ENCODE data around the gene PSORS1C1.
"Not testable (repeated sequence)": the region's sequence is repeated elsewhere in the genome, so short reads cannot be mapped to it uniquely, and the experiment has no call there.

The PSORS1C1 gene

GRCh38 chr6:31161216-31162126, 46.9 kb downstream of the PSORS1C1 start:
- no peak for DNase-seq

- DNase-seq = no peak
These were observed 48.0 kb downstream of the PSORS1C1 start for GRCh38 chr6:31162463-31163165.

- DNase-seq = no peak
These were observed 49.3 kb downstream of the PSORS1C1 start for GRCh38 chr6:31163922-31164321.

- not testable (repeated sequence) for DNase-seq
These were observed 50.0 kb downstream of the PSORS1C1 start for GRCh38 chr6:31164475-31165063.

GRCh38 chr6:31165064-31165832, 50.6 kb downstream of the PSORS1C1 start:
- DNase-seq = not testable (repeated sequence)

GRCh38 chr6:31165986-31166385, 51.4 kb downstream of the PSORS1C1 start:
- DNase-seq = no peak

- no peak for DNase-seq
These were observed 54.0 kb downstream of the PSORS1C1 start for GRCh38 chr6:31168606-31169005.

GRCh38 chr6:31169123-31169857, 54.7 kb downstream of the PSORS1C1 start:
- no peak for DNase-seq

GRCh38 chr6:31169858-31170599, 55.4 kb downstream of the PSORS1C1 start:
- not testable (repeated sequence) for DNase-seq

GRCh38 chr6:31170600-31170881, 55.9 kb downstream of the PSORS1C1 start, which contains the start of gene POU5F1:
Gene POU5F1 (minus strand): TSS chr6:31170682. CDS start chr6:31170620, 62 bp downstream.
- no peak for DNase-seq

GRCh38 chr6:31170987-31171671, 56.5 kb downstream of the PSORS1C1 start:
- no peak for DNase-seq

- no peak for DNase-seq
These were observed 57.6 kb downstream of the PSORS1C1 start for GRCh38 chr6:31171931-31172905.

GRCh38 chr6:31172973-31173384, 58.4 kb downstream of the PSORS1C1 start:
- no peak for DNase-seq

GRCh38 chr6:31173406-31173805, 58.8 kb downstream of the PSORS1C1 start:
- DNase-seq = no peak

GRCh38 chr6:31174378-31174777, 59.8 kb downstream of the PSORS1C1 start:
- DNase-seq = no peak

GRCh38 chr6:31175971-31176370, 61.4 kb downstream of the PSORS1C1 start:
- DNase-seq = no peak

- DNase-seq = no peak
These were observed 63.8 kb downstream of the PSORS1C1 start for GRCh38 chr6:31178143-31179041.

- DNase-seq = no peak
These were observed 64.4 kb downstream of the PSORS1C1 start for GRCh38 chr6:31179042-31179386.

GRCh38 chr6:31179896-31180295, 65.3 kb downstream of the PSORS1C1 start:
- DNase-seq = no peak
